Activated CD4-positive, alpha-beta T cell treated with anti-CD3 and anti-CD28 coated beads for 4 hours (primary cell): ENCODE measurements around the gene ARHGEF19.
"Not testable (repeated sequence)": the region's sequence is repeated elsewhere in the genome, so short reads cannot be mapped to it uniquely, and the experiment has no call there.

Experiments
- DNase-seq, 2 donors: peaks; one replicate each; pipeline ENCODE4 v3.0.0-alpha.2; 2020

The ARHGEF19 gene

GRCh38 chr1:16212251-16212961 is at the start of gene ARHGEF19:
ARHGEF19 (minus strand) TSS chr1:16212652; CDS start chr1:16209054, 3,598 bp downstream.
- DNase-seq, result no peak

- DNase-seq, result no peak
These were observed 49.6 kb upstream of the ARHGEF19 start for GRCh38 chr1:16262067-16262466.

DNA sequence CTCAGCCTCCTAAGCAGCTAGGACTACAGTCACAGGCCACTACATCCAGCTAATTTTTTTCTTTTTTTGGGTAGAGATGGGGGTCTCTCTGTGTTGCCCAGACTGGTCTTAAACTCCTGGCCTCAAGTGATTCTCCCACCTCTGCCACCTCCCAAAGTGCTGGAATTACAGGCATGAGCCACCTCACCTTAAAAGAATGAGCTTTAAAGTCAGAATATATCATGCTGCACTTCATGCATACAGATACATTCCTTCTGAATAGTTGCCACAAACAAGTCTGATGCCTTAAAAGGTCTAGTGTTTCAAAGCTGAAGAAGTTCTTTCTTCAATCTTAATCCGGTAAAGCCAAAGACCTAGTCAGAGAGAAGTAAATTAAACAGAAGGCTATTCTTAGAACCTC is 48.4 kb upstream of the ARHGEF19 start:
- no peak for DNase-seq

- DNase-seq, result no peak
These were observed 46.2 kb upstream of the ARHGEF19 start for GRCh38 chr1:16258591-16259135.

DNA sequence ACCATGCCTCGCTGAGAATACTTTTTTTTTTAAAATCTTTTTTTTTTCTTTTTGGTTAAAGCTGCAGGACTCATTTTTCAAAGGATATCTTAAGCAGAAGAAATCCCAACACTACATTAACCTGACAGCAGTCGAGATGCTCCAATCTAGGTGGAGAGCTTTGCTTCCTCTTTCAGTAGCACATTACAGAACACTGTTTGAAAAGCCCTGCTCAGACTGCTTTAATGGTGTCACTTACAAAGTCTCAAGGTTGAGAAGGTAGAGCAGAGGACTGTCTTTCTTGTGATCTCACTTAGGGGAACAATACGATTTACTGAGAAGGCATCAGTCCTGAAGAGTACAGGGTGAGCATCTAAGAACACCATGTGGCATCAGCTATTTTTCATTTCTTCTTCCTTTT is 45.5 kb upstream of the ARHGEF19 start:
- DNase-seq, result no peak

- DNase-seq, result not testable (repeated sequence)
These were observed 45.1 kb upstream of the ARHGEF19 start for GRCh38 chr1:16257556-16257955.

DNA sequence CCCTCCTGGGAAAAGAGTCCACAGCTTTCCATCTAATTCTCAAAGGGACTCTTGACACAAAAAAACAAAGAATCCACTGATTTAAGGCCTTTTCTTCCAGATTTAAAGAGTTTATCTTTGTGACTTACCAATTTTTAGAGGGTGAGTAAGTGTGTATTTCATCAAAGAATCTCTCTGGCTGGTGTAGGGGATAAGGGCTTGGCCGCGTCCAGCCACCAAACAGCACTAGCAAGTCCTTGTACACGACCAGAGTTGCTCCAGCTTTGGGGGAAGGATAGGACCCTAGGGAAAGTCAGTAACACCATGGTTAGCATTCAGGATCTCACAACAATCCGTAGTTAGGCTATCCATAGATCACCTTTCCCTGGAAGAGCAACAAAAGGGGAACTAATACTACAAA is 44.0 kb upstream of the ARHGEF19 start:
- DNase-seq, result no peak

DNA sequence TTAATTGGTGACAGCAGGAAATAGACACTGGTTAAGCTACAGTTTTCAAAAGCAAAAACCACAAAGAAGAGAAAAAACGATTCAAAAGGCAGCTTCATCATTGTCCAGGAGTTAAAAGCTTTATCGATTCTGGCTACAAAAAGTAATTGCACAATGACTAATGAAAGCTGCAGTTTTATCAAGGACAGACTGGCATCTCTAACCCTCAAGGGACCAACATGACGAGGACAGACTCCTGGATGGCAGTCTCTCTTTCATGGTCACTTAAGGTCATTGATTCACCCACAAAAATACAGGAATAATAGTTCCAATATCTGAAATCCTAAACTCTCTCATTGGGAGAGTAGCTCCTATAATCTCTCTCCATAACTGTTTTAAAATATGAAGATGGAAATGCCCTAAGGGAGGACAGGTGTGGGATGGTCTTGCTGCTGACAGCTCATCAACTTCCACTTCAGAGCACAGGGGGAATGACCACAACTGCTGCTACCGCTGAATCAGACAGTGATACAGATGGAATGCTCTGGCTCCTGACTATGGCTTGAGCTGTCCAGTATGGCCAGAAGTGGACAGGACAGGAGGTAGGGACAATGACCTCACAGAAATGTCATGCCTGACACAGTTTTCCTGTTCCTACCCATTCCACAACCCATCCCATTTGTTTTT is 41.9 kb upstream of the ARHGEF19 start:
- DNase-seq, result no peak

GRCh38 chr1:16253332-16253922 is 41.0 kb upstream of the ARHGEF19 start:
- no peak for DNase-seq

DNA sequence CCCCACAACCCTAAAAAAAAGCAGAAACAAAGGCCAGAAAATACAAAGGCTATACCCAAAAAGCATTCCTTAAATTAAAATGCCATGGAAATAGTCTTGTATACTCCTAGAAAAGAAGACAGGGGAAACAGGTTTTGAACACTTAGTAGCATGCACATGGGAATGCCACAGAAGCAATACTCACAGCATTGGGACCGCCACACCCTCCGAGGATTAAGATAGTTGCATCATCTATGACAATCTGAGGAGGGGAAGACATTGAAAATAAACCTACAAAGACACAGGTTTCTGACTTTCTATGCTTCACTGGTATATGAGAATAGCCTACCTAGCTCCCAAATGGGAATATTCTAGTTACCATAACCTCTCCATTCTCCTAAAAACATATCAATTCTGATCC is 40.5 kb upstream of the ARHGEF19 start:
- no peak for DNase-seq

GRCh38 chr1:16251381-16251780 is 38.9 kb upstream of the ARHGEF19 start:
- DNase-seq, result no peak

- DNase-seq, result no peak
These were observed 38.2 kb upstream of the ARHGEF19 start for GRCh38 chr1:16250524-16251251.

GRCh38 chr1:16249596-16250241 is 37.3 kb upstream of the ARHGEF19 start:
- DNase-seq, result no peak

DNA sequence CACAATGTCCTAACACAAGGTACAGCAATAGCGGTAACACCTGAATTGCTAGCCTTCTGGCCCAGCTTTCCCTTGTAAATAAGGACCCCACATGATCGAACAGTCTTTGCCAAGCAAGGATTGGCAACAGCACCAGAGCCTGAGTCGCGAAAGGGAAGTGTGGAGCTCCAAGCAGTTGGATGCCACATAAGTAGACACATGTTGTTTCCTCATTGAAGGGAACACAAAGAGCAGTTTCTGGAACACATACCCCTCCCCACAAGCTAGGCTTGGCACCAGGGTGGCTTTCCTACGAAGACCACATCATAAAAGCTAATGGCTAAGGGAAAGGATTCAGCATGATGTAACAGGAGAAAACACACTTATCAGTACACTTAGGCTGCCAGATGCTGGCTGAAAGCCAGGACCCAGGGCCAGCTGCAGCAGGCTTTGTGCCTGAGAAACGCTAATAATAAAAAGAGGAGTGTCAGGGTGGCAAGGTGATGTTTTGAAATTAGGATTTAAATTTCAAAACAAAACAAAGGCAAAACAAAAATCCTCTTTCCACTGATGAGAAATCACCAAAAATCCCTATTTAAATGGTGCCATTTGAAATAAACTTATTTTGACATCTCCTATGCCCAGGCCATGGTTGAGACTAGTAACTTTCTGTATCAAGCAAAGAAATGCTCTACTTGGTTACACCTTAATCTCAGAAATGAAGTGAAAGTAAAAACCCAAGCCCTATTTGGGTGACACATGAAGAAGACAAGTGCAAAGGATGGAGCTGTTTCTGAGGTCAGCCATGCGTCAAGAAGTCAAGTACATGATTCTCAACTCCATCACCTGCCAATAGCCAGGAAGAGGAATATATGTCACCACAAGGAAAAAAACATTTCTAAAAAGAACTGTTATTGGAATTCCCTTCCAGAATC is 36.4 kb upstream of the ARHGEF19 start:
- no peak for DNase-seq

GRCh38 chr1:16248007-16248436 is 35.6 kb upstream of the ARHGEF19 start:
- no peak for DNase-seq

GRCh38 chr1:16247441-16247840 is 35.0 kb upstream of the ARHGEF19 start:
- DNase-seq, result no peak

DNA sequence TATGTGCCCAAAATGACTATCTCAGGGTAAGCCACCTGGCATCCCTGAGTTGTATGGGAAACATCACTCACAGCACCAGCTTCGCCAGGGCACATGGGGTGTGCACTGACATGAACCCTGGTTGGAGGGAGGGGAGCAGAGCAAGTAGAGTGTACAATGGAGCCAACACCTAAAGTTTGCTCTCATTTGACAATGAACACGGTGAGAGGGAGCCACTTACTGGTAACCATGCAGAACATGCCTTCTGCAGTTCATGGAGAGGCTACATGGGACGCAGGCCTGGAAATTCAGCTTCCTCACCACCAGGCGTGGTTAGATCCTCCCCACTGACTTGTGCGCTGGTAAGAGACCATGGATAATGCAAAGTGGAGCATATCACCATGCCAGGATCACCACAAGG is 34.5 kb upstream of the ARHGEF19 start:
- DNase-seq, result no peak

DNA sequence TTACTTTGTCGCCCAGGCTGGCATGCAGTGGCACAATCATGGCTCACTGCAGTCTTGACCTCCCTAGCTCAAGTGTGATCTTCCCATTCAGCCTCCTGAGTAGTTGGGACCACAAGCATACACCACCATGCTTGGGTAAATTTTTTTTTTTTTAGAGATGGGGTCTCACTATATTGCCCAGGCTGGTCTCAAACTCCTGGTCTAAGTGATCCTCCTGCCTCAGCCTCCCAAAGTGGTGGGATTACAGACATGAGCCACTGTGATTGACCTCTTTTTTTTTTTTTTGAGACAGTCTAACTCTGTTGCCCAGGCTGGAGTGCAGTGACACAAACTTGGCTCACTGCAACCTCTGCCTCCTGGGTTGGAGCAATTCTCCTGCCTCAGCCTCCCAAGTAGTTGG is 33.8 kb upstream of the ARHGEF19 start:
- not testable (repeated sequence) for DNase-seq

DNA sequence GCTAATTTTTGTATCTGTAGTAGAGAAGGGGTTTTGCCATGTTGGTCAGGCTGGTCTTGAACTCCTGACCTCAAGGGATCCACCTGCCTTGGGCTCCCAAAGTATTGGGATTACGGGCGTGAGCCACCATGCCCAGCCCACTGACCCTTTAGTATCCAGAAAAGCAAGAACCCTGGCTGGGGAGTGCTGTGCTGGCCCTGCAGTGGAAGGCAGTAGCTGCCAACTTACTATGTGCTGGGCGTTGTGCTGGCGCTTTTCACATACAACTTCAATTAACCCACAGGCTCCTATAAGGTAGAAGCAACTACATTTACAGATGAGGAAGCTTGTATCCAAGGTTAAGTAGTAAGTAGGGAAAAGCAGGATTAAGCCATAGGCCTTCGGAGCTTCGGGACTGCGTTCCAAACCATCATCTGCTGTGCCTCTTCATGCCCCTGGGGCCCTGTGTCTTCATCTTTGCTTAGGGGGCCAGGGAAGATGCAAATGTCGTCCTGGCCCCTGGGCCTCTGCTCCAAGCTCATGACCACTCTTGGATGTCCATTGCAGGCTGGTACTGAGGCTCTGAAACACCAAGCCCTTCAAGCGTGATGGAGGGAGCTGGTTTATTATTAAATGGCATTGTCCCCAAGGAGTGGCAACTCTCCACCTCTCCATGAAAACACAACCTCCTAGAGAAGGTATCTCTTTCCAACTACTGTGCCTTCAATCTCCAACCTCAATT is 33.2 kb upstream of the ARHGEF19 start:
- DNase-seq, result no peak

DNA sequence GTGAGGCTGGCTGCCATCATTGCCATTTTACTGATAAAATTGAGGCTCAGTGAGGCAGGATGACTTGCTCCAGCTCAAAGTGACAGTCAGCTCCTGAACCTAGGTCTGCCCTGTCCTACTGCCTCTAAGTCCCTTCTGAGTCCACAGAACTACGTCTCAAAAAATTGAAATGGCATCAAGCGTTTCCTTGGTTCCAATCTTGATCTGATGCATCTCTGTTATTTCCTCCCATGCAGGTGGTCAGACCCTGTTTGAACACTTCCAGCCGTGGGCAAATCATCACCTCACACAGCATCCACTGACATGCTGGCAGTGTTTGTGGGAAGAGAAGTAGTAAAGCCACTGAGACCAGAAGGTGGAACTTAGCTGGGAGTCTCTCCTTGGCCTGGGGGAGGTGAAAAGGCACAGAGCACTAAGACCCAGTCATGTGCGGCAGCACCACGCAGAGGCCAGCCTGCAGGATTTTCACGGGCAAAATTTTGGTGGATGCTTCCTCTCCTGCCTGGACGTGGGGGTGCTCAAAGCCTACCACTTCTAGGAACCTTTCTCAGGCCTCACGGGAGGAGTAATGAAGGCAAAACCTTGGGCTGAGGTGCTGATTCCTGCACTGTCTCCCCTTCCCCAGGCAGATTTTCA is 32.3 kb upstream of the ARHGEF19 start:
- no peak for DNase-seq
